A673 (cell line): ENCODE results near the gene AGAP1. TPM values are rescaled to one million over a fixed set of nuclear protein-coding genes. Genes with fewer than 3 reads are reported as not detected.

Experiments used
- BruUV-seq: library from RNA; stranded (reverse); fragments of 400-500 nt; replicated peaks from 2 replicates; lab custom pipeline; 2021; lab: Mats Ljungman, UMichigan
- CTCF ChIA-PET: fragments of 300-600 bp; sonication (Branson Sonifier 250); formaldehyde crosslinking; loops from one replicate; lab custom pipeline; 2022; ENCODE audit warnings: antibody characterized with exemption; lab: Charles Lee
- POLR2A ChIA-PET: fragments of 300-600 bp; sonication (Branson Sonifier 250); formaldehyde crosslinking; loops from one replicate; lab custom pipeline; 2022; ENCODE audit warnings: antibody characterized with exemption; ENCODE audit not compliant: low non-redundant PET; lab: Charles Lee
- DNase-seq: peaks from one replicate; pipeline ENCODE4 v3.0.0-alpha.2; 2015; ENCODE audit warnings: low spot score
- H3K27ac ChIP-seq: fragments of 200-600 bp; sonication (generic); 2 replicates; pipeline ENCODE4 v1.5.1; 2016; ENCODE audit warnings: mixed run types, low read depth, mild to moderate bottlenecking, mixed read lengths, antibody characterized with exemption, low read length; ENCODE audit not compliant: poor library complexity, severe bottlenecking
- H3K27me3 ChIP-seq: fragments of 200-600 bp; sonication (generic); replicated peaks from 2 replicates; pipeline ENCODE4 v1.6.1; 2017; ENCODE audit warnings: mixed run types, low read depth, mild to moderate bottlenecking, mixed read lengths, antibody characterized with exemption, low read length; ENCODE audit not compliant: insufficient read depth, poor library complexity
- H3K36me3 ChIP-seq: fragments of 200-600 bp; sonication (generic); 2 replicates; pipeline ENCODE4 v1.6.1; 2016; ENCODE audit warnings: mixed run types, mild to moderate bottlenecking, mixed read lengths, antibody characterized with exemption, low read length; ENCODE audit not compliant: insufficient read depth, poor library complexity, severe bottlenecking
- H3K4me1 ChIP-seq: fragments of 200-600 bp; sonication (generic); 2 replicates; pipeline ENCODE4 v1.6.1; 2017; ENCODE audit warnings: mixed run types, mild to moderate bottlenecking, mixed read lengths, antibody characterized with exemption, low read length; ENCODE audit not compliant: insufficient read depth, poor library complexity, severe bottlenecking
- H3K4me3 ChIP-seq: fragments of 200-600 bp; sonication (generic); 2 replicates; pipeline ENCODE4 v1.5.1; 2016; ENCODE audit warnings: low read depth, mixed run types, mild to moderate bottlenecking, mixed read lengths, low read length; ENCODE audit not compliant: poor library complexity, severe bottlenecking
- H3K9me3 ChIP-seq: fragments of 200-600 bp; sonication (generic); 2 replicates; pipeline ENCODE4 v1.6.1; 2016; ENCODE audit warnings: mixed run types, low read depth, mild to moderate bottlenecking, mixed read lengths, antibody characterized with exemption, low read length; ENCODE audit not compliant: poor library complexity, severe bottlenecking
- EZH2 ChIP-seq: fragments of 200-600 bp; sonication (generic); IDR thresholded peaks from 2 replicates; pipeline ENCODE4 v1.6.1; 2017; ENCODE audit warnings: borderline replicate concordance, low read depth, mild to moderate bottlenecking, mixed read lengths, antibody characterized with exemption, low read length; ENCODE audit not compliant: poor library complexity, severe bottlenecking
- intact Hi-C: fragments of 100-400 bp; cut with micrococcal nuclease; formaldehyde crosslinking; loops from one replicate; pipeline ENCODE4 v1.10.0; 2022; ENCODE audit not compliant: unreplicated experiment
- total RNA-seq: library from RNA; stranded (reverse); gene quantifications from 2 replicates; pipeline ENCODE4 v1.2.3, GENCODE V29; 2021
- TF ChIP-seq, protein P1 (sequence below): fragments of 300-800, 200-600 bp; sonication (generic); conservative IDR thresholded peaks from 2 replicates; pipeline ENCODE4 v1.5.1; 2017; ENCODE audit warnings: low read depth, mild to moderate bottlenecking, antibody characterized with exemption, low read length, moderate library complexity, mixed read lengths

AGAP1 gene
- total RNA-seq, 1 experiment from 2014 or later, result 25.3 TPM

DNA sequence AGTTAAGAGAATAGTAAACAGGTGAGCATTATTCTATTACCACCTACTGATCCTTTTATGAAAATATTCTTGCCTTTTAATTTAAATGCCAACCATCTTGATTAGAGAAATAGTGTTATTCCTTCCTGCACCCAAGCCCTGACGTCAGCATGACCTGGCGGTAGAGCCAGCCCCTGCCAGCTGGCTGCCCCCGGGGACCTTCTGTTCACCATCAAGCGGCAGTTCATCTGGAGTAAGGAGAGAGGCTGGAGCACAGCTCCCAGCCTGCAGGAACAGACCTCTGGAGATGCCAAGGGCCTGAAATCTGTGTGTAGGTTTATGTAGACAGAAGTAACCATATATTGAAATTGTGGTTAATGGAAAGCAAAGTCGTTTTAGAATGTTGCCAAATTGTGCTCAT, 502.6 kb downstream of the AGAP1 start:
- CTCF ChIA-PET, result no interaction called here
- intact Hi-C loops, result no loop called here

DNA sequence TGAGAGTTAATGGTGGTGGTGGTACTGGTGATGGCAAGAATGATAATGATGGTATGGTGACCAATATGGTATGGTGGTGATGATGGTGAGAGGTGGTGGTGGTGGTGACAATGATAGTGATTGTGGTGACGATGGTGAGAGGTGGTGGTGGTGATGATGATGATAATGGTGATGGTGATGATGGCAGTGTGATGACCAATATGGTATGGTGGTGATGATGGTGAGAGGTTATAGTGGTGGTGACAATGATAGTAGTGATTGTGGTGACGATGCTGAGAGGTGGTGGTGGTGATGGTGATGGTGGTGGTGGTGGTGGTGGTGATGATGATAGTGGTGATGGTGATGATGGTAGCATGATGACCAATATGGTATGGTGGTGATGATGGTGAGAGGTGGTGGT, 505.2 kb downstream of the AGAP1 start:
- intact Hi-C loops, result no loop called here
- BruUV-seq, result no TSS peak
- CTCF ChIA-PET, result no interaction called here
- H3K4me1 ChIP-seq, result no peaks in the 10 kb centered on the region
- POLR2A ChIA-PET, result no interaction called here
- H3K4me3 ChIP-seq, result no peak overlapping the region
- H3K9me3 ChIP-seq, result no peaks in the 10 kb centered on the region
- no peaks in the 10 kb centered on the region for H3K36me3 ChIP-seq
- no peaks in the 10 kb centered on the region for H3K27me3 ChIP-seq
- no peak for DNase-seq
- H3K27ac ChIP-seq, result no peak overlapping the region
- TF ChIP-seq EZH2, result no peak
- TF ChIP-seq, protein P1, sequence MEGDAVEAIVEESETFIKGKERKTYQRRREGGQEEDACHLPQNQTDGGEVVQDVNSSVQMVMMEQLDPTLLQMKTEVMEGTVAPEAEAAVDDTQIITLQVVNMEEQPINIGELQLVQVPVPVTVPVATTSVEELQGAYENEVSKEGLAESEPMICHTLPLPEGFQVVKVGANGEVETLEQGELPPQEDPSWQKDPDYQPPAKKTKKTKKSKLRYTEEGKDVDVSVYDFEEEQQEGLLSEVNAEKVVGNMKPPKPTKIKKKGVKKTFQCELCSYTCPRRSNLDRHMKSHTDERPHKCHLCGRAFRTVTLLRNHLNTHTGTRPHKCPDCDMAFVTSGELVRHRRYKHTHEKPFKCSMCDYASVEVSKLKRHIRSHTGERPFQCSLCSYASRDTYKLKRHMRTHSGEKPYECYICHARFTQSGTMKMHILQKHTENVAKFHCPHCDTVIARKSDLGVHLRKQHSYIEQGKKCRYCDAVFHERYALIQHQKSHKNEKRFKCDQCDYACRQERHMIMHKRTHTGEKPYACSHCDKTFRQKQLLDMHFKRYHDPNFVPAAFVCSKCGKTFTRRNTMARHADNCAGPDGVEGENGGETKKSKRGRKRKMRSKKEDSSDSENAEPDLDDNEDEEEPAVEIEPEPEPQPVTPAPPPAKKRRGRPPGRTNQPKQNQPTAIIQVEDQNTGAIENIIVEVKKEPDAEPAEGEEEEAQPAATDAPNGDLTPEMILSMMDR, result no peak

More for the DNA sequence above, 502.6 kb downstream of the AGAP1 start:
- no peak for TF ChIP-seq EZH2
- TF ChIP-seq, protein P1, result no peak
- DNase-seq, result no peak
- Histone ChIP-seq H3K4me3 (no peak overlapping the region), H3K36me3 (no peaks in the 10 kb centered on the region), H3K4me1 (no peaks in the 10 kb centered on the region), H3K27me3 (no peaks in the 10 kb centered on the region), H3K27ac (no peak overlapping the region), H3K9me3 (no peaks in the 10 kb centered on the region)
- POLR2A ChIA-PET, result no interaction called here
- BruUV-seq, result no TSS peak

DNA sequence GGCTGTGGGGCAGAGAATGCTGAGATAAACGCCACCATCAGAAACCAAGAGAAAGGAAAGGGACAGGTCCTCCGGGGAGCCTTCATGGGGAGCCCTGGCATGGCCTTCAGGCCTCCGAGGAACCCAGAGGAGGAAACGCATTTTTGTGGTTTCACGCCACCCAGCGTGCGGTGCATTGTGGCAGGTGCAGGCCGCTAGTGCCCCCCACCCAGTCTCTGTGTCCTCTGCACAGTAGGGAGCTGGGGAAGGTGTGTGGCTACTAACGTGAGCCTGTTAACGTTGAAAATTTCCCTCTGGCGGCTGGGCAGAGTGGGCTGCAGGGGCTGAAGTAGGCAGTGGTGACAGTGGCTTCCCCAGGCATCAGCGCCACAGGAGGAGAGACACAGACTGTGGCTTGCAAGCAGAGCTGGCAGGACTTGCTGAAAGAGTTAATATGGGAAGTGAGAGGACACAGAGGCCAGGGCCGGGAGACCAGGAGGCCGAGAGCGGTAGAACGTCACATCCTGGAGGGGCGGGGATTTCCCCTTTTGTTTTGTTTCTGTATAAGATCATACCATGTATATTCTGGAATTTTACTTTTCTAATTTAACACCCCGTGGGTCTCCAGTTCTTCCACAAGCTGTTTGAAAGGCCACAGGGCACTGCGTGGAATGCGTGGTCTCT, 507.5 kb downstream of the AGAP1 start:
- DNase-seq, result no peak
- intact Hi-C loops, result no loop called here
- Histone ChIP-seq H3K27ac (no peak overlapping the region), H3K4me3 (no peak overlapping the region), H3K27me3 (no peaks in the 10 kb centered on the region), H3K36me3 (no peaks in the 10 kb centered on the region), H3K4me1 (no peaks in the 10 kb centered on the region), H3K9me3 (no peaks in the 10 kb centered on the region)
- no peak for TF ChIP-seq EZH2
- POLR2A ChIA-PET, result no interaction called here
- CTCF ChIA-PET, result no interaction called here
- BruUV-seq, result no TSS peak

DNA sequence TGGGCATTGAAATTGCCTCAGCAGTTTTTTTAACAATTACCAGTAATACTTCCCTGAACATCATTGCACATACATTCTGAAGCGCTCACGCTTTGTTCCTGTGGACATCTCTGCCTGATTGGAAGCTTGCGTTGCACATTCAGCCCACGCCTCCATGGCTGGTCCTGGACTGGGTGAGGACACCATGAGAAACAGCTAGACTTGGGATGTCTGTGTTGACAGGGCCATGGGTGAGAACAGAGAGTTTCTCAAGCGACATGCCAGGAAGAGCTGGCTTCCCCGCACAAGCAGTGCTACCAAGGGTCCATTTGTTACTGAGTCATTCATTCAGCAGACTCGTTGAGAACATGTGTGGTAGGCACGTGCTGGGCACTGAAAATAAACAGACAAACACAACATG, 508.0 kb downstream of the AGAP1 start:
- no peak for TF ChIP-seq EZH2
- TF ChIP-seq, protein P1, result no peak
- Histone ChIP-seq H3K27ac (no peak overlapping the region), H3K9me3 (no peaks in the 10 kb centered on the region), H3K4me3 (no peak overlapping the region), H3K4me1 (no peaks in the 10 kb centered on the region), H3K27me3 (no peaks in the 10 kb centered on the region), H3K36me3 (no peaks in the 10 kb centered on the region)
- no TSS peak for BruUV-seq
- ChIA-PET CTCF (no interaction called here), POLR2A (no interaction called here)
- DNase-seq, result no peak
- intact Hi-C loops, result no loop called here
